WTC11 (cell line): Measurements from ENCODE around the gene SCNM1.

Source experiments
- CREB1 ChIP-seq: sonication (generic); formaldehyde crosslinking; IDR thresholded peaks from 2 replicates; pipeline ENCODE4 v1.8.0; 2023; ENCODE audit warnings: mild to moderate bottlenecking, missing genetic modification reagents
- NFYB ChIP-seq: sonication (generic); formaldehyde crosslinking; conservative IDR thresholded peaks from 2 replicates; pipeline ENCODE4 v1.8.0; 2022; ENCODE audit warnings: low read depth, missing genetic modification reagents
- TF ChIP-seq, protein P1 (sequence below): sonication (generic); formaldehyde crosslinking; IDR thresholded peaks from 2 replicates; pipeline ENCODE4 v1.8.1; 2023; ENCODE audit warnings: mild to moderate bottlenecking, moderate library complexity, missing genetic modification reagents
- TF ChIP-seq, protein P2 (sequence below): fragments of 200-600 bp; IDR thresholded peaks from 2 replicates; pipeline ENCODE4 v1.8.0; 2022; ENCODE audit warnings: antibody characterized with exemption
- TF ChIP-seq, protein P3 (sequence below): sonication (generic); formaldehyde crosslinking; conservative IDR thresholded peaks from 2 replicates; pipeline ENCODE4 v1.8.1; 2022; ENCODE audit warnings: mild to moderate bottlenecking, missing genetic modification reagents

DNA sequence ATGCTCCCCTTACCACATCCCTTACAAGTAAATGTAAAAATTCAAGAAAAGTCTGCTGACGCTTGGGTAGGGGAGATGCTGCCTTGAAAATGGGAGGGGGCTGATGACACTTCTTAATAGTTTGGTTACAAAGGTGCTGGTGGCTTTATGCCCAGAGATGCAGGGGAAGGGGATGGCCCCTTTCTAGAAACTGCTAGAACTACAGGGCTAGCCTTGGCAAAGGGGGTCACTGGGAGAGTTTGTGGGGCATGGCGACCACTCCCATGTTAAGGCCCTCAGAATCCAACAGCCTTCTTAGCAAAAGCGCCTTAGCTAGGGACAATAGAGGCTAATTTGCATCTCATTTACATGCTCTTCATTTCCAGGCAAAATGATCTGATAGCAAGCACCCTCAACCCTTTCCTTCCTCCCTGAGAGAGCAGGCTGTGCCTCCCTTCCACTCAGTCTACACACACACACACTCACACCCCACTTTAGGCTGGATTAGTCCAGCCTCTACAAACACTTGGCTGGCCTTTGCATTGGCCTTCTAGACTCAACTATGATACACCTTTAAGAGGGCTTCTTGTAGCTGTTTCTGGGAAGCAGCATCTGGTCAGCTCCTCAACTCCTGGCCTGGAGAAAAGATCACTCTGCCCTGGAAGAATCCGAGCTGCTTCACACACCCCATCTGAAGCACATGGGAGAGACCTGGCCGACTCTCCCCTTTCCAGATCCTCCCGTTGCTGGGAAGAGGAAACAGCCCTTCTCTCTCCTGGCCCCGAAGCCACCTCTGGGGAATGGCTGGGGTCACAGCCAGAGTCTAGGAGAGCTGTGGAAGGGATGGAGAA is 21.3 kb upstream of the SCNM1 start:
- TF ChIP-seq, protein P1, sequence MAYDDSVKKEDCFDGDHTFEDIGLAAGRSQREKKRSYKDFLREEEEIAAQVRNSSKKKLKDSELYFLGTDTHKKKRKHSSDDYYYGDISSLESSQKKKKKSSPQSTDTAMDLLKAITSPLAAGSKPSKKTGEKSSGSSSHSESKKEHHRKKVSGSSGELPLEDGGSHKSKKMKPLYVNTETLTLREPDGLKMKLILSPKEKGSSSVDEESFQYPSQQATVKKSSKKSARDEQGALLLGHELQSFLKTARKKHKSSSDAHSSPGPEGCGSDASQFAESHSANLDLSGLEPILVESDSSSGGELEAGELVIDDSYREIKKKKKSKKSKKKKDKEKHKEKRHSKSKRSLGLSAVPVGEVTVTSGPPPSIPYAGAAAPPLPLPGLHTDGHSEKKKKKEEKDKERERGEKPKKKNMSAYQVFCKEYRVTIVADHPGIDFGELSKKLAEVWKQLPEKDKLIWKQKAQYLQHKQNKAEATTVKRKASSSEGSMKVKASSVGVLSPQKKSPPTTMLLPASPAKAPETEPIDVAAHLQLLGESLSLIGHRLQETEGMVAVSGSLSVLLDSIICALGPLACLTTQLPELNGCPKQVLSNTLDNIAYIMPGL (CRISPR knock-in tag), result no peak
- TF ChIP-seq CREB1 (CRISPR knock-in tag), result no peak
- TF ChIP-seq, protein P2, sequence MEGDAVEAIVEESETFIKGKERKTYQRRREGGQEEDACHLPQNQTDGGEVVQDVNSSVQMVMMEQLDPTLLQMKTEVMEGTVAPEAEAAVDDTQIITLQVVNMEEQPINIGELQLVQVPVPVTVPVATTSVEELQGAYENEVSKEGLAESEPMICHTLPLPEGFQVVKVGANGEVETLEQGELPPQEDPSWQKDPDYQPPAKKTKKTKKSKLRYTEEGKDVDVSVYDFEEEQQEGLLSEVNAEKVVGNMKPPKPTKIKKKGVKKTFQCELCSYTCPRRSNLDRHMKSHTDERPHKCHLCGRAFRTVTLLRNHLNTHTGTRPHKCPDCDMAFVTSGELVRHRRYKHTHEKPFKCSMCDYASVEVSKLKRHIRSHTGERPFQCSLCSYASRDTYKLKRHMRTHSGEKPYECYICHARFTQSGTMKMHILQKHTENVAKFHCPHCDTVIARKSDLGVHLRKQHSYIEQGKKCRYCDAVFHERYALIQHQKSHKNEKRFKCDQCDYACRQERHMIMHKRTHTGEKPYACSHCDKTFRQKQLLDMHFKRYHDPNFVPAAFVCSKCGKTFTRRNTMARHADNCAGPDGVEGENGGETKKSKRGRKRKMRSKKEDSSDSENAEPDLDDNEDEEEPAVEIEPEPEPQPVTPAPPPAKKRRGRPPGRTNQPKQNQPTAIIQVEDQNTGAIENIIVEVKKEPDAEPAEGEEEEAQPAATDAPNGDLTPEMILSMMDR, result no peak
- no peak for TF ChIP-seq NFYB (CRISPR knock-in tag)
- TF ChIP-seq, protein P3, sequence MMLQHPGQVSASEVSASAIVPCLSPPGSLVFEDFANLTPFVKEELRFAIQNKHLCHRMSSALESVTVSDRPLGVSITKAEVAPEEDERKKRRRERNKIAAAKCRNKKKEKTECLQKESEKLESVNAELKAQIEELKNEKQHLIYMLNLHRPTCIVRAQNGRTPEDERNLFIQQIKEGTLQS, result no peak
